D721Med (cell line): ENCODE data around the gene CNTNAP2.

Source experiments
- DNase-seq: peaks from one replicate; pipeline ENCODE4 v3.0.0; 2011; ENCODE audit warnings: low spot score; ENCODE audit not compliant: insufficient read length
- FAIRE-seq: peaks from 2 replicates; lab custom pipeline; 2011; peaks lifted over from hg19 to GRCh38; lab: Jason Lieb, UNC
- CTCF ChIP-seq: IDR thresholded peaks from 2 replicates; pipeline ENCODE4 v1.5.1; 2012; ENCODE audit warnings: mild to moderate bottlenecking, control low read depth; ENCODE audit not compliant: insufficient read depth; ENCODE audit errors: missing control alignments

The CNTNAP2 gene

GRCh38 chr7:148201992-148202391, 2085.4 kb downstream of the CNTNAP2 start:
- no peak for TF ChIP-seq CTCF
- FAIRE-seq, result no peak
- DNase-seq, result no peak

- FAIRE-seq (no peak), DNase-seq (no peak)
- TF ChIP-seq CTCF, result no peak
Measured at GRCh38 chr7:148204639-148205304, 2088.2 kb downstream of the CNTNAP2 start.

GRCh38 chr7:148209643-148210190, 2093.1 kb downstream of the CNTNAP2 start:
- FAIRE-seq (no peak), DNase-seq (no peak)
- no peak for TF ChIP-seq CTCF

GRCh38 chr7:148210804-148211325, 2094.3 kb downstream of the CNTNAP2 start:
- no peak for FAIRE-seq
- no peak for TF ChIP-seq CTCF
- DNase-seq, result no peak

- no peak for TF ChIP-seq CTCF
- DNase-seq (no peak), FAIRE-seq (no peak)
Measured at GRCh38 chr7:148211740-148212151, 2095.1 kb downstream of the CNTNAP2 start.

GRCh38 chr7:148212731-148213130, 2096.1 kb downstream of the CNTNAP2 start:
- TF ChIP-seq CTCF, result no peak
- DNase-seq (no peak), FAIRE-seq (no peak)

- DNase-seq, result no peak
- no peak for FAIRE-seq
- no peak for TF ChIP-seq CTCF
Measured at GRCh38 chr7:148214101-148214500, 2097.5 kb downstream of the CNTNAP2 start.
